ENCODE results near the gene TIAL1.
"Not testable (repeated sequence)": the region's sequence is repeated elsewhere in the genome, so short reads cannot be mapped to it uniquely, and the experiment has no call there.

Gene TIAL1

GRCh38 chr10:119535305-119535704 is 61.5 kb downstream of the TIAL1 start:
- H2AFZ ChIP-seq = no peak overlapping the region

GRCh38 chr10:119533473-119533872 is 63.3 kb downstream of the TIAL1 start:
- Histone ChIP-seq H3K27ac (no peak overlapping the region), H3K79me2 (no peaks in the 10 kb centered on the region), H3K27me3 (ENCODE audit: control insufficient read depth, insufficient read depth, low read length) (no peaks in the 10 kb centered on the region), H2AFZ (no peak overlapping the region), H3K4me2 (ENCODE audit: low read length) (no peak overlapping the region), H3K4me3 (ENCODE audit: low read depth, low read length) (no peak overlapping the region), H3K36me3 (ENCODE audit: control insufficient read depth, insufficient read depth, low read length) (no peaks in the 10 kb centered on the region), H3K4me1 (no peaks in the 10 kb centered on the region), H3K9me3 (ENCODE audit: control insufficient read depth, low read length) (no peaks in the 10 kb centered on the region), H3K9ac (no peak overlapping the region)
- TF ChIP-seq CTCF (IDR thresholded peaks at IDR 0.05) = no peak

More at GRCh38 chr10:119535305-119535704, 61.5 kb downstream of the TIAL1 start:
- no peak overlapping the region for H3K4me2 ChIP-seq (ENCODE audit: low read length)
- no peak for TF ChIP-seq CTCF (IDR thresholded peaks at IDR 0.05)
- no peak overlapping the region for H3K27ac ChIP-seq
- no peak overlapping the region for H3K4me3 ChIP-seq (ENCODE audit: low read depth, low read length)
- no peaks in the 10 kb centered on the region for H3K79me2 ChIP-seq
- H3K9me3 ChIP-seq (ENCODE audit: control insufficient read depth, low read length) = no peaks in the 10 kb centered on the region
- H3K36me3 ChIP-seq (ENCODE audit: control insufficient read depth, insufficient read depth, low read length) = no peaks in the 10 kb centered on the region
- no peaks in the 10 kb centered on the region for H3K4me1 ChIP-seq
- no peak overlapping the region for H3K9ac ChIP-seq
- no peaks in the 10 kb centered on the region for H3K27me3 ChIP-seq (ENCODE audit: control insufficient read depth, insufficient read depth, low read length)

GRCh38 chr10:119532791-119533190 is 64.0 kb downstream of the TIAL1 start:
- not testable (repeated sequence) for H2AFZ ChIP-seq; H3K36me3 ChIP-seq (ENCODE audit: control insufficient read depth, insufficient read depth, low read length); H3K4me2 ChIP-seq (ENCODE audit: low read length); H3K27me3 ChIP-seq (ENCODE audit: control insufficient read depth, insufficient read depth, low read length); H3K4me3 ChIP-seq (ENCODE audit: low read depth, low read length); H3K9me3 ChIP-seq (ENCODE audit: control insufficient read depth, low read length); H3K79me2 ChIP-seq; H3K4me1 ChIP-seq; H3K27ac ChIP-seq; H3K9ac ChIP-seq

GRCh38 chr10:119532251-119532650 is 64.5 kb downstream of the TIAL1 start:
- not testable (repeated sequence) for H3K27ac ChIP-seq; H3K79me2 ChIP-seq; H3K4me2 ChIP-seq (ENCODE audit: low read length); H3K9me3 ChIP-seq (ENCODE audit: control insufficient read depth, low read length); H3K4me3 ChIP-seq (ENCODE audit: low read depth, low read length); H3K27me3 ChIP-seq (ENCODE audit: control insufficient read depth, insufficient read depth, low read length); H3K36me3 ChIP-seq (ENCODE audit: control insufficient read depth, insufficient read depth, low read length); H3K9ac ChIP-seq; H3K4me1 ChIP-seq; H2AFZ ChIP-seq

GRCh38 chr10:119531067-119531466 is 65.7 kb downstream of the TIAL1 start:
- Histone ChIP-seq H3K4me3 (ENCODE audit: low read depth, low read length) (no peak overlapping the region), H2AFZ (no peak overlapping the region), H3K4me2 (ENCODE audit: low read length) (no peak overlapping the region), H3K9me3 (ENCODE audit: control insufficient read depth, low read length) (no peaks in the 10 kb centered on the region), H3K27ac (no peak overlapping the region), H3K79me2 (no peaks in the 10 kb centered on the region), H3K36me3 (ENCODE audit: control insufficient read depth, insufficient read depth, low read length) (no peaks in the 10 kb centered on the region), H3K4me1 (no peaks in the 10 kb centered on the region), H3K27me3 (ENCODE audit: control insufficient read depth, insufficient read depth, low read length) (no peaks in the 10 kb centered on the region), H3K9ac (no peak overlapping the region)
- TF ChIP-seq CTCF (IDR thresholded peaks at IDR 0.05) = no peak

GRCh38 chr10:119528663-119529237 is 68.0 kb downstream of the TIAL1 start:
- H3K27me3 ChIP-seq (ENCODE audit: control insufficient read depth, insufficient read depth, low read length); H3K36me3 ChIP-seq (ENCODE audit: control insufficient read depth, insufficient read depth, low read length); H3K27ac ChIP-seq; H2AFZ ChIP-seq; H3K4me3 ChIP-seq (ENCODE audit: low read depth, low read length); H3K79me2 ChIP-seq; H3K9ac ChIP-seq; H3K4me1 ChIP-seq; H3K9me3 ChIP-seq (ENCODE audit: control insufficient read depth, low read length); H3K4me2 ChIP-seq (ENCODE audit: low read length): not testable (repeated sequence)
